ENCODE measurements around the gene CLDN16.

Gene CLDN16

GRCh38 chr3:190444006-190444405, 56.0 kb downstream of the CLDN16 start:
- DNase-seq, result no peak

GRCh38 chr3:190444576-190445145, 56.7 kb downstream of the CLDN16 start:
- no peak for DNase-seq

DNA sequence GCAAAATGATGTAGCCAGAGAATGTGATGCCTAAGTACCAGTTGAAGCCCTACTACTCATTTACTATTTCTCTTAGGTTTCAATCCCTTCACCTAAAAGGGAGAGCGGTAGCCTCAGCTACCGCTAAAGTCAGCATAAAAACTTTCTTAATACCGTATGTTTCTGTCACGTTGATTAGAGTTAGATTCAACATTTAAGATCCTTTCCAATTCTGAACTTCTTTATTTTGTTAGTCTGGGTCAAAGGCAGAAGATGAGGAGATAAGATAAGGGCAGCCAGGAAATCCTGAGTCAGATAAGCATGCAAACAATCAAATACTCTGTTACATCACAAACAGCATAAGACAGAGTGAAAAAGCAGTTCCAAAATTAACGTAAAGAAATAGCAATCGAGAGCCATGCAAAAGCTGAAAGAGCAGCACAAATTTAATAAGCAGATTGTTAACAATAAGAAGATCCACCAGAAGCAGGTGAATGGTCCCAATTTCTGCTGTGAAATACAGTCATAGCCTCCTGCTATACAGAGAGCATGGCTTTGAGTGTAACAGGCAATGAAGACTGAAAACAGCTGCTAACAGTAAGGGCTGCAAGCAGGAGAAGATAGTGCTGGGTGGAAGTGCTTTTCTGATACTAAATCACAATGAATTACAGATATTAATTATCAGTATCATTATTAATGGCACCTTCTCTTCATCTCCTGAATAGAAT, 58.8 kb downstream of the CLDN16 start:
- no peak for DNase-seq

- DNase-seq, result no peak
Measured at GRCh38 chr3:190448256-190448655, 60.3 kb downstream of the CLDN16 start.

- no peak for DNase-seq
Measured at GRCh38 chr3:190449801-190450200, 61.8 kb downstream of the CLDN16 start, which contains the start of gene TMEM207. Gene TMEM207, minus strand, starts transcription at chr3:190449901. Its CDS starts 92 bp downstream, at chr3:190449809.

- no peak for DNase-seq
Measured at GRCh38 chr3:190455828-190456227, 67.9 kb downstream of the CLDN16 start.

GRCh38 chr3:190456770-190457169, 68.8 kb downstream of the CLDN16 start:
- no peak for DNase-seq

GRCh38 chr3:190458040-190458439, 70.1 kb downstream of the CLDN16 start:
- no peak for DNase-seq

All from NCI-H1694 (cell line).